Hypothalamus (tissue), 51 donors: ENCODE results near the gene IL17RD.

Source experiments
- DNase-seq, 51 donors: peaks; one replicate each; lab custom pipeline; 2025; lab: John Stamatoyannopoulos, UW

IL17RD gene

DNA sequence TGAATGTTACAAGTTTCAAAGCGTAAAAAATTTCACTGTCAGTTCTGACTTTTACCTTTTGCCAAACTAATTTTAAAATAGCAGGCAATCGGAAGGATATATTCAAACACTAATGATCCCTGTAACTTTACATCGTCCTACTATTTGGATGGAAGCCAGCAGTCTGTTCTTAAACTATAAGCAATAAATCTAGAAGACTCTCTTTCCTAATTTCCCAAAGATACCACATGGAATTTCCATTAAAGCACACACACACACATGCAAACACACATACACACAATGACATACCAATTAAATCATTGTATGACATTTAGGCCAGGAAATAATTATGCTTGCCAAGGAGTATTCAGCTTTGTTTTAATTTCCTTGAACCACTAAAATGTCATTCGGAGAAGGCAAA lies 32.0 kb downstream of the IL17RD start:
- DNase-seq: no peak

GRCh38 chr3:57132674-57133073 lies 32.5 kb downstream of the IL17RD start:
- DNase-seq: no peak

GRCh38 chr3:57131210-57131588 lies 34.0 kb downstream of the IL17RD start:
- DNase-seq: no peak

- no peak for DNase-seq
These were observed 34.5 kb downstream of the IL17RD start for GRCh38 chr3:57130571-57131209.

- DNase-seq: no peak
These were observed 36.1 kb downstream of the IL17RD start for GRCh38 chr3:57128826-57129667.

DNA sequence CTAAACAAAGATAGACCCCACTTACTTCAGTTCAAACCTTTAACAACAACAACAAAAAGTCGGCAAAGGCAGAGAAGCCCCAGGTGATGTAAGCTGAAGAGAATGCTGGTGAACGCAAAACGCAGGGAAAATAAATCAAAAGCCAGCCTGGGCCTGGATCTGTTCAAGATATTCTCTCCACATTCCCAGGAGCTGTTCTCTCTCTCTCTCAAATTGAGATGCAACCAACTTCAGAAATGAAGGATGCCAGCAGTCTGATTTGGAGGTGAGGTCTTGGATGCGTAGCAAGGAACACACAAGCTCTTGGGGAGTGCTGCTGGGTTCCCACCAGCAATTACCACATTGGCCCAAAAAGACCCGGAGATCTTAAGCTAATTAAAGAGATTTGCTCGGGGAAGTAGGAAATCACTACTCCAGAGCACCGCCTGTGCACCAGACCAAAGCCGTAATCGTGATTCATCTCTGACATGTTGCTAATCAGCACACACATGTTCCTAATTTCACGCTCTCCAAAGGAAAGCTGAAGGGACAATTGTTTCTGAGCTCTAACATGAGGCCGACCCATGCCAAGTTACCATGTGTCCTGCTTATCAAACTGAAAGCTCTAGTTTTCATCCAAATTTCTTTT lies 37.1 kb downstream of the IL17RD start:
- DNase-seq: no peak

GRCh38 chr3:57126244-57126643 lies 38.9 kb downstream of the IL17RD start:
- DNase-seq: no peak

- no peak for DNase-seq
These were observed 44.5 kb downstream of the IL17RD start for GRCh38 chr3:57120451-57121174.

DNA sequence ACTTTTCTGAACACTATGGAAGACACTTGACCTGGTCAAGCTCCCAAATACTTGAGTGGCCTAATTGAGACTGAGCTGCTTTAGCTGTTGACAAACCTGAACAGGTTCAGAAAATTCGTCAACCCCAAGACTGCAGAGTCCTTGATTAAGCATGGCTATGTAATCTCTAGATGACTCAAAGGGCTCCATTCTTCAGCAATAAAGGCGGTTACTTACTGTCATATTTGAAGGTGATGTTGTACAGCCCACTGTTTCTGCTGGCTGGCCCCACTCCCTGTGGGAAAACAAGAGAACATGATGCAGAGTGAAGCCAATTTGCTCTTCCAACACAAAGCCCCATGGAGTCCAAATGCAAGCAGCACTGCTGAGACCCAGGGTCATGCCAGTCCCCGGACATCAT lies 45.1 kb downstream of the IL17RD start:
- no peak for DNase-seq

DNA sequence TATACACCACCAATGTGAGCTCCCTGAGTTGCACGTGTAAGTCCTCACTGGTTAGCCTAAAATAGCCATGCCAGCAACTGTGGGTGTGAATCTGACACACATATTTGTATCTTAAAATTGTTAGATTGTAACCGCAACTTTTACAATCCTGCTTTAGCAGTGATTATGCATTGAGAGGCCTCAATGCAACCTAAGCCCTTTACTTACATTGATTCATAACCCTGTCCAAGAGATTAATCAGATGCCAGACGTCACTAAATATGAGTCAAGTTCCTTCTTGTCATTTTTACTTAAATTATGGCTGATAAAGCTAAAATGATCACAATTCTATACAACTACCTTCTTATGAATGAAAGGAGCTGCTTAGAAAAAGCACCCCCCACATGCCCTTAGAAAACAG lies 46.9 kb downstream of the IL17RD start:
- no peak for DNase-seq

DNA sequence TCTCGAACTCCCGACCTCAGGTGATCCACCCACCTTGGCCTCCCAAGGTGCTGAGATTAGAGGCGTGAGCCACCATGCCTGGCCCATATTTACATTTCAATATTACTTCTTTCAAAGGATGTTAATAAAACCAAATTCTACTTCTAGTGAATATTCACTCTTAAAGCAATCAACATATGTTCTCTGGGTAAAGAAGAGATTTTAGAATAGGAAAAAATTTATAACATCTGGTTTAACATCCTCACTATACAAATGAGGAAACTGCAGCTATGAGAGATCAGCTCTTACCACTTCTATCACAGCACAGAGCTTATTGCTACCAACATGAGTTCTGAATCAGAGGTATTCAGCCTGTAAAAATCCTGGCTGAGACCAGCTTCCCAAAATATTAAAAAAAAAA lies 48.7 kb downstream of the IL17RD start:
- no peak for DNase-seq

DNA sequence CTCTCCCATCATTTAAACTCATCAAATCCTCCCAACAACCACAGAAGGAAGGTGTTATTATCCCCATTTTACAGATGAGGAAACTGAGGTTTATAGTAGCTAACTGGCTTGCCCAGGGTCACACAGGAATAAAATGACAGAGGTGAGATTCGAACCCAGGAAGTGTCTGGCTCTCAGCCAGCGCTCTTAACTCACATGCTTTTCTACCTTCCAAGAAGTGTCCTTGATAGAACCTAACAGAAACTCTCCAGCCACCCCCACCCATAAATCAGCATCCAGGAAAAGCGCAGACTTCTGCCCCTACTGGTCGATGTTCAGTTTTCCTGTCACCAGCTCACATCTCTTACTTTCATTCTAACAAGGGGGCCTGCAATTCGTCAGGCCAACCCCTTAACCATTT lies 52.9 kb downstream of the IL17RD start:
- DNase-seq: no peak

GRCh38 chr3:57110798-57111197 lies 54.4 kb downstream of the IL17RD start:
- DNase-seq: peak in 2 of 51 donors; percentile 10 to 13

DNA sequence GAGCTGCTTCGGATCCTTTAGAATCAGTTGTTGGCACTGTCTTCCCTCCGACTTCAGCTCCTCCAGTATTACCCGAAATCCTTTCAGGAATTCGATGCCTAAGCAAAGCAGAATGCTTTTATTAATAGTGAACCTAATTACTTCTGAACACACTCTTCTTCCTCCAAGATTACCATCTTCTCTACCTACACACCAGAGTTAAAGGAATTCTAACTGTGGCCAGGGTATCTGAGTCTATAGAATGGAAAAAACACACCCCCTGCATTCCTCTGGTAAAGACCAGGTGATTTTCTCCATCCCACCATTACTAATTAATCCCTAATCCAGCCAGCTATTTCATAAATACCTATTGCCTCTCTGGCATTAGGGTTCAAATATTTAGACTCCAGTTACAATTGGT lies 54.9 kb downstream of the IL17RD start:
- no peak for DNase-seq

GRCh38 chr3:57109437-57110199 lies 55.5 kb downstream of the IL17RD start:
- DNase-seq: no peak

DNA sequence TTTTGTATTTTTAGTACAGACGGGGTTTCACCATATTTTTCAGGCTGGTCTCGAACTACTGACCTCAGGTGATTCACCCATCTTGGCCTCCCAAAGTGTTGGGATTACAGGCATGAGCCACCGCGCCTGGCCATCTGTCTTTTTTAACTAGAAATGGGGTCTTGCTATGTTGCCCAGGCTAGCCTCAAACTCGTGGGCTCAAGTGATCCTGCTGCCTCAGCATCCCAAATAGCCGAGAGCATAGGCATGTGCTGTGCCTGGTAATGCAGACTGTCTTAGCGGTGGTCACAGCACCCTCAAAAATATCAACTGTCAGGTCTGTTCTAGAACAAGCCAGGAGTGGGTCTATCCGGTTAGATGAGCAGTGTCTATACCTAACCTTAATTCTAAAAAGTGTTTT lies 56.5 kb downstream of the IL17RD start:
- no peak for DNase-seq

DNA sequence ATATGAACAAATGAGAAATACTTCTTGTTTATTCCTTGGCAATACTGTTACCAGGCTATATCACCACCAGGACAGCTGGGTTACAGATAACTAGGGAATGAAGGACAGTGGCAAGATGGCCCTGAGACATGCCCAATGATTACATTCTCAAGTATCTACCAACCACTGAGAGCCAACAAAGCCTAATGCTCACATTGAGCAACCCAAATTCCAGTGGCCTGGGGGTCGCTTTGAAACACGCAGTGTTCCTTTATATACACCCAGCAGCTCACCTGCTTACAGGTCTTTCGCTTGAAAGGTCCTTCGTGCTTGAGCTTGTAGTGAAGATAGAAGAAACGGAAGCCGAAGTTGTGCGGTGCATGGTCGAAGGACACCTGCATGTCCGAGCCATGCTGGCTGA lies 59.6 kb downstream of the IL17RD start:
- DNase-seq: no peak

GRCh38 chr3:57100046-57100695 lies 65.0 kb downstream of the IL17RD start:
- DNase-seq: peak in 42 of 51 donors; percentile 2 to 79 (median 46)

GRCh38 chr3:57098418-57099310 lies 66.5 kb downstream of the IL17RD start:
- DNase-seq: no peak
